IMR-90 (cell line): ENCODE results near the gene KCNQ1. TPM values are rescaled to one million over a fixed set of nuclear protein-coding genes. Genes with fewer than 3 reads are reported as not detected.

Source experiments
- ATAC-seq: fragments of 200-7000 bp; cut with Tn5 transposase; 2 replicates; pipeline ENCODE4 v1.9.1; 2020; ENCODE audit warnings: low read depth, mild to moderate bottlenecking, moderate library complexity
- BruUV-seq: library from RNA; stranded (reverse); fragments of 400-500 nt; replicated peaks from 2 replicates; lab custom pipeline; 2021; lab: Mats Ljungman, UMichigan
- CTCF ChIA-PET: fragments of 300-600 bp; formaldehyde crosslinking; extraction: SDS; loops from one replicate; lab custom pipeline; 2021; ENCODE audit warnings: antibody characterized with exemption; lab: Yijun Ruan, JAX
- POLR2A ChIA-PET: fragments of 300-600 bp; sonication (Branson Sonifier 250); formaldehyde crosslinking; loops from one replicate; lab custom pipeline; 2022; ENCODE audit warnings: antibody characterized with exemption; ENCODE audit not compliant: unreplicated experiment; lab: Charles Lee
- DNase-seq: peaks from one replicate; pipeline ENCODE4 v3.0.0; 2013
- H2AFZ ChIP-seq: replicated peaks from 2 replicates; pipeline ENCODE3; 2013; ENCODE audit warnings: low read length, mild to moderate bottlenecking; ENCODE audit not compliant: poor library complexity
- H2AK5ac ChIP-seq: 2 replicates; pipeline ENCODE4 v1.6.1; 2013; ENCODE audit warnings: low read depth, low read length, inconsistent platforms
- H2AK9ac ChIP-seq: replicated peaks from 2 replicates; pipeline ENCODE3; 2013; ENCODE audit warnings: mild to moderate bottlenecking, low read depth, low read length, moderate library complexity; ENCODE audit not compliant: poor library complexity
- H2BK120ac ChIP-seq: 2 replicates; pipeline ENCODE4 v1.6.1; 2013; ENCODE audit warnings: low read depth, low read length, inconsistent platforms
- H2BK15ac ChIP-seq: 3 replicates; pipeline ENCODE4 v1.6.1; 2013; ENCODE audit warnings: low read depth, low read length, inconsistent platforms
- H2BK20ac ChIP-seq: 2 replicates; pipeline ENCODE4 v1.6.1; 2013; ENCODE audit warnings: low read depth, mild to moderate bottlenecking, inconsistent platforms, low read length, moderate library complexity
- H2BK5ac ChIP-seq: 2 replicates; pipeline ENCODE4 v1.6.1; 2013; ENCODE audit warnings: mild to moderate bottlenecking, low read depth, low read length, inconsistent platforms; ENCODE audit not compliant: poor library complexity, severe bottlenecking
- H3K14ac ChIP-seq: replicated peaks from 2 replicates; pipeline ENCODE4 v1.6.1; 2013; ENCODE audit warnings: low read depth, low read length, inconsistent platforms
- H3K18ac ChIP-seq: 2 replicates; pipeline ENCODE4 v1.6.1; 2013; ENCODE audit warnings: low read depth, low read length, control low read depth
- H3K23ac ChIP-seq: 2 replicates; pipeline ENCODE4 v1.6.1; 2013; ENCODE audit warnings: low read depth, low read length, inconsistent platforms
- H3K27ac ChIP-seq: 2 replicates; pipeline ENCODE4 v1.5.1; 2013; ENCODE audit warnings: mild to moderate bottlenecking, control low read depth, low read length; ENCODE audit not compliant: insufficient read depth
- H3K27me3 ChIP-seq: 2 replicates; pipeline ENCODE4 v1.6.1; 2013; ENCODE audit warnings: low read length; ENCODE audit not compliant: control insufficient read depth, insufficient read depth
- H3K36me3 ChIP-seq: 2 replicates; pipeline ENCODE4 v1.6.1; 2013; ENCODE audit warnings: low read length, mixed read lengths; ENCODE audit not compliant: control insufficient read depth, insufficient read depth
- H3K4ac ChIP-seq: 2 replicates; pipeline ENCODE4 v1.6.1; 2013; ENCODE audit warnings: low read depth, low read length, inconsistent platforms
- H3K4me1 ChIP-seq: 2 replicates; pipeline ENCODE4 v1.6.1; 2013; ENCODE audit warnings: low read length, mixed read lengths; ENCODE audit not compliant: control insufficient read depth, insufficient read depth
- H3K4me2 ChIP-seq: 2 replicates; pipeline ENCODE4 v1.6.1; 2013; ENCODE audit warnings: low read depth, mild to moderate bottlenecking, control low read depth, low read length, moderate library complexity
- H3K4me3 ChIP-seq: 2 replicates; pipeline ENCODE4 v1.5.1; 2013; ENCODE audit warnings: low read depth, mild to moderate bottlenecking, control low read depth, low read length, moderate library complexity; ENCODE audit not compliant: insufficient read depth
- H3K56ac ChIP-seq: 2 replicates; pipeline ENCODE4 v1.6.1; 2013; ENCODE audit warnings: low read length, inconsistent platforms; ENCODE audit not compliant: insufficient read depth; ENCODE audit errors: extremely low read depth
- H3K79me1 ChIP-seq, 2 experiments: 2 replicates each; pipeline ENCODE4 v1.6.1; 2013; ENCODE audit warnings: low read length in 2 of 2, inconsistent platforms in 1 of 2, low read depth in 1 of 2
- H3K9ac ChIP-seq: 2 replicates; pipeline ENCODE4 v1.6.1; 2013; ENCODE audit warnings: low read depth, low read length, control low read depth
- H3K9me1 ChIP-seq: 2 replicates; pipeline ENCODE4 v1.6.1; 2013; ENCODE audit warnings: low read length, inconsistent platforms; ENCODE audit not compliant: insufficient read depth
- H3K9me3 ChIP-seq: 2 replicates; pipeline ENCODE4 v1.6.1; 2013; ENCODE audit warnings: low read length; ENCODE audit not compliant: control insufficient read depth, insufficient read depth
- H4K20me1 ChIP-seq: 2 replicates; pipeline ENCODE4 v1.6.1; 2013; ENCODE audit warnings: low read length, inconsistent platforms; ENCODE audit not compliant: insufficient read depth
- H4K5ac ChIP-seq: 2 replicates; pipeline ENCODE4 v1.6.1; 2013; ENCODE audit warnings: mild to moderate bottlenecking, low read depth, low read length, control low read depth
- H4K8ac ChIP-seq, 2 experiments: 2 replicates each; pipeline ENCODE4 v1.6.1; 2013; ENCODE audit warnings: low read depth in 2 of 2, low read length in 2 of 2, control low read depth in 1 of 2, inconsistent platforms in 1 of 2
- H4K91ac ChIP-seq: 2 replicates; pipeline ENCODE4 v1.6.1; 2013; ENCODE audit warnings: low read depth, low read length, inconsistent platforms; ENCODE audit not compliant: insufficient read depth
- CEBPB ChIP-seq: IDR thresholded peaks from 2 replicates; pipeline ENCODE4 v1.6.1; 2012; ENCODE audit warnings: low read depth, low read length, improper control_type of control experiment
- CHD1 ChIP-seq: IDR thresholded peaks from 2 replicates; pipeline ENCODE4 v1.6.1; 2012; ENCODE audit warnings: low read depth, low read length, improper control_type of control experiment
- FOS ChIP-seq: fragments of 150-350 bp; IDR thresholded peaks from 2 replicates; pipeline ENCODE4 v1.6.1; 2016; ENCODE audit warnings: low read depth, low read length
- RAD21 ChIP-seq: IDR thresholded peaks from 2 replicates; pipeline ENCODE4 v1.6.1; 2012; ENCODE audit warnings: low read length, improper control_type of control experiment
- WGBS, 2 experiments: methylation state at CpG; one replicate each; pipeline versions ENCODE4 v1.1.5 to v1.1.7; 2013; ENCODE audit warnings: missing lambda C conversion rate in 2 of 2; ENCODE audit not compliant: insufficient read length in 1 of 2; ENCODE audit errors: extremely low coverage in 2 of 2; 5-methylcytosine and 5-hydroxymethylcytosine counted together
- dilution Hi-C: fragments of 300-500 bp; cut with HindIII; formaldehyde crosslinking; loops from one replicate; pipeline ENCODE4 v1.14.3; 2018; ENCODE audit warnings: low sequenced_read_pairs; ENCODE audit not compliant: unreplicated experiment
- in situ Hi-C: fragments of 300-500 bp; cut with MboI; formaldehyde crosslinking; loops from 3 replicates; pipeline ENCODE4 v1.14.3; 2019; ENCODE audit warnings: low sequenced_read_pairs, inconsistent platforms, mixed read lengths
- intact Hi-C: fragments of 100-400 bp; cut with micrococcal nuclease; formaldehyde crosslinking; loops from 2 replicates; pipeline ENCODE4 v1.10.0; 2022
- polyA plus RNA-seq, 3 experiments: library from polyadenylated mRNA; depleted of rRNA; stranded (reverse); fragments of >200 nt; gene quantifications; 2 replicates each; pipeline ENCODE4 v1.2.3, GENCODE V29; 2012; ENCODE audit warnings: low replicate concordance in 1 of 3
- total RNA-seq: library from RNA; depleted of rRNA; stranded (reverse); fragments of >200 nt; gene quantifications from 2 replicates; pipeline ENCODE4 v1.2.3, GENCODE V29; 2012
- TF ChIP-seq, protein P1 (sequence below): fragments of 150-350 bp; IDR thresholded peaks from 2 replicates; pipeline ENCODE4 v1.6.1; 2016; ENCODE audit warnings: low read depth, mild to moderate bottlenecking, low read length, moderate library complexity, borderline replicate concordance

The KCNQ1 gene
- total and polyA plus RNA-seq, 2 of the 4 experiments (the other 2 are of a cell fraction): 0.07 TPM; not detected in 1

DNA sequence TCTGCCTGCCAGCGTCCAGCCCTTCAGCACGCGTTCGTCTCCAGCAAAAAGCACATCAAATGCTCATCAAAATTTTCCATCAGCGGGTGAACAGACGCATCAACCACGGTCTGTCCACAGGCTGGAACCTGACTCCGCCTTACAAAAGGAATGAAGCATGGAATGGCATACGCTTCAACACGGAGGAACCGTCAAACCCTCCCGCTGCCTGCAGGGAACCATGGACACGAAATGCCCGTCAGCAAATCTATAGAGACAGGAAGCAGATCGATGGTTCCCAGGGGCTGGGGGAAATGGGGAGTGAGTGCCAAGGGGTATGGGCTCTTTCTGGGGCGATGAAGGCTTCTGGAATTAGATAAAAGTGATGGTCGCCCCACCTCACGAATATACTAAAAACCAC is 28.0 kb upstream of the KCNQ1 start:
- in situ Hi-C loops (loop anchor here (5.0 kb wide), 2 partner anchors 104 to 214 kb away; no protein-coding TSS in a partner anchor), intact Hi-C loops (no loop called here), dilution Hi-C loops (no loop called here)
- Histone ChIP-seq H2AK5ac (no peak overlapping the region), H2AK9ac (no peak overlapping the region), H3K9me1 (no peaks in the 10 kb centered on the region), H4K91ac (no peak overlapping the region), H4K8ac (no peak overlapping the region), H3K9ac (no peak overlapping the region), H3K23ac (no peak overlapping the region), H3K9me3 (no peaks in the 10 kb centered on the region), H2BK15ac (no peak overlapping the region), H3K79me1 (no peaks in the 10 kb centered on the region), H3K18ac (no peak overlapping the region), H3K56ac (no peak overlapping the region), H3K14ac (no peak overlapping the region), H3K27ac (no peak overlapping the region), H4K5ac (no peak overlapping the region), H3K27me3 (no peaks in the 10 kb centered on the region; the same call in 1 of the 2 replicates), H4K20me1 (no peaks in the 10 kb centered on the region), H3K4me3 (no peak overlapping the region), H3K4me1 (no peaks in the 10 kb centered on the region), H2BK20ac (no peak overlapping the region), H2BK120ac (no peak overlapping the region), H2AFZ (no peak overlapping the region), H3K36me3 (no peaks in the 10 kb centered on the region), H3K4ac (no peak overlapping the region), H2BK5ac (no peak overlapping the region), H3K4me2 (no peak overlapping the region)
- no peak for TF ChIP-seq FOS
- TF ChIP-seq CHD1: no peak
- TF ChIP-seq, protein P1, sequence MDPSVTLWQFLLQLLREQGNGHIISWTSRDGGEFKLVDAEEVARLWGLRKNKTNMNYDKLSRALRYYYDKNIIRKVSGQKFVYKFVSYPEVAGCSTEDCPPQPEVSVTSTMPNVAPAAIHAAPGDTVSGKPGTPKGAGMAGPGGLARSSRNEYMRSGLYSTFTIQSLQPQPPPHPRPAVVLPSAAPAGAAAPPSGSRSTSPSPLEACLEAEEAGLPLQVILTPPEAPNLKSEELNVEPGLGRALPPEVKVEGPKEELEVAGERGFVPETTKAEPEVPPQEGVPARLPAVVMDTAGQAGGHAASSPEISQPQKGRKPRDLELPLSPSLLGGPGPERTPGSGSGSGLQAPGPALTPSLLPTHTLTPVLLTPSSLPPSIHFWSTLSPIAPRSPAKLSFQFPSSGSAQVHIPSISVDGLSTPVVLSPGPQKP: no peak
- no peak for TF ChIP-seq CEBPB
- TF ChIP-seq RAD21: no peak
- 79% methylated on average over 9 of the region's 18 CpGs; no CpG with 5 or more reads in 1 of the 2 experiments for WGBS, 2 experiments
- ChIA-PET POLR2A (no interaction called here), CTCF (interaction anchor here (1.0 kb wide), 1 partner anchor 111 kb away, joined by 3 read pairs; no protein-coding TSS in a partner anchor)
- no TSS peak for BruUV-seq
- DNase-seq (no peak), ATAC-seq (no peak)
